ENCODE data around the gene KLHL25.

GRCh38 chr15:85726454-85726853 is 68.3 kb downstream of the KLHL25 start:
- TF ChIP-seq CTCF (IDR thresholded peaks at IDR 0.05): no peak
- peak in 2 of 4 donors; percentile 12 to 28 for TF ChIP-seq POLR2AphosphoS5 (IDR thresholded peaks at IDR 0.05)
- TF ChIP-seq POLR2A (IDR thresholded peaks at IDR 0.05): no peak

All from sigmoid colon (tissue), 4 donors.